Head of caudate nucleus (tissue), 42 donors: ENCODE data around the gene PELI1.
"Not testable (repeated sequence)": the region's sequence is repeated elsewhere in the genome, so short reads cannot be mapped to it uniquely, and the experiment has no call there.

Experiments
- DNase-seq, 42 donors: peaks; one replicate each; pipeline versions ENCODE4 v3.0.0 to v3.0.0-alpha.2; 2020 to 2021; ENCODE audit warnings: mixed read lengths in 7 of 42
- intact Hi-C: fragments of 100-400 bp; cut with DNase I; formaldehyde crosslinking; loops from one replicate; pipeline ENCODE4 v1.15.0; 2022

PELI1 gene

DNA sequence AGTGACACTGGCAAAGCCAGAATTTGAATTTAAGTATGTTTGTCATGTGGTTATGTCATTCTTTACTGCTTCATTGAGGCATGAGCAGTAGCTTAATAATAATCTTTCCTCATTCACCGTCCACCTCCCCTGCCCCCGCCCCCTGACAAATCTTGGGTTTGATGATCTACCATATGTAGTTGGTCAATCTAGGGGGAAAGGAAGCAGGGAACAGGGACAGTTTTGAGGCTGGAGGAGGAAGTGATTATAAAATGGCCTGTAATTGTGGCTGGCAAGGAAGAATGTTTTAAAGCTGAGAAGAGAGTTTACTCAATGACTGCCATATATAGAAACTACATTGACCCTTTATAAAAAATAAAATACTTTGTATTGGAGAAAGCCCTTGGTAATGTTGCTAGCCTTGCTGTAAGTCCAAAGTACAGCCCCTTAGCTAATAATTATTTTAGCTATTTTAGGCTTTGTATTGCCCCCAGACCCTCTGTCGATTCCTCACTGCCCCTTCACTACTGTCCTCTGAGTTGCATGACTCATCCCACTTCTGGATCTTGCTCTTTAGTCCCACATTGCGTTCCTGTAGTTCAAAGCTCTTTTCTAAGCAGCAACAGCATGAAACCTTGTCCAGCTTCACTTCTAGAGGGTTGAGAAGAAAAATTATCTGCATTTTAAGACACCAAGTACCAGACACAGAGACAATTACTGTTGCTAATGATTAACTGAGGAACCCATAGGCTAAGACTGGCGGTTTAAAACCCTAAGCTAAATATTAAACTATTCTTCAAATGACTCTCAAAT, 38.4 kb downstream of the PELI1 start:
- intact Hi-C loops, result no loop called here
- DNase-seq, result no peak

DNA sequence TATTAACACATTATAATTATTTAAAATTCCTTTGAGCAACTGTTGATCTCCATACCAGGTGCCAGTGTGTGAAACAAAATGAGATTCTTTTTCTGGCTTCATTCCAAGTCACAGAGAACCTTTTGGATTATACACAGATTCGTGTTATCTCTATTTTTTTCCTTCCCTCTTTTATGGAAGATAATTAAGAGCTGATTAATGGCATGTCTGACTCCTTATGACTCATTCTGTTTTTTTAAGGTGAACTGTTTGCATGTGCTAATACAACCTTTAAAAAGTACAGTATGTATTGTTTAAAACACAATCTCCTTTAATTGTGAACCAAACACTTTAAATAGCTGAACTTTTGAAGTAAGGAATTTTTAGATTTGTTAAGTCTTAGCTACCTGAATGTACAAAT, 39.3 kb downstream of the PELI1 start:
- intact Hi-C loops, result no loop called here
- no peak for DNase-seq

DNA sequence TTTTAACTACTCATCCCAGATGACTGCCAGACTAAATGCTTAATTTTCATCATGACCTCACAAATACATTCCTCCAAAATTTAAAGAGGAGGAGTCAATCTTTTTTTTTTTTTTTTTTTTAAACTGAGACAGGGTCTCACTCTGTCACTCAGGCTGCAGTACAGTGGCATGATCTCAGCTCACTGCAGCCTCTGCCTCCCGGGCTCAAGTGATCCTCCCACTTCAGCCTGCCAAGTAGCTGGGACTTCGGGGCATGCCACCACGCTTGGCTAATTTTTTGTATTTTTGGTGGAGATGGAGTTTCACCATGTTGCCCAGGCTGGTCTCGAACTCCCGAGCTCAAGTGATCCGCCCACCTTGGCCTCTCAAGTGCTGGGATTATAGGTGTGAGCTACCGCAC, 41.5 kb downstream of the PELI1 start:
- intact Hi-C loops, result not testable (repeated sequence)
- peak in 4 of 42 donors; percentile 16 to 51 (median 31) for DNase-seq

DNA sequence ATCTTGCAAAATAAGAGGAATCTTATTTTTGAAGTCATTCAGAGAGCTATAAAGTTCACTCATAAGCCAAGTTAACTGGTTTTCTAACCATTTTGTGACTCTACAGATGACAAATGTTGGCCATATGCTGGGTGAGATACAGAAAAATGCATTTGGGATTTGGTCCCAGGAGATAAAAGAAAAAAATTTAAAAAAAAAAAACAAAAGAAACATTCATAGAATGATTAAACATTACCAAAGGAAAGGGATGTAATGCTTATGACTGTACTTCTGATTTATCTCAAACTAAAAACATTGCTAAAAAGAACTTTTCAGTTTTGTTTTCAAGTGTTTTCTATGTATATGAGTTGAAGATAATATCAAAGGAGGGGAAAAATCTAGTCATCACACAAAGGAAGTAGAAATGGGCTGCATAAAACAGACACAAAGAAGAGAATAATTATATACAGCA, 43.1 kb downstream of the PELI1 start:
- intact Hi-C loops, result loop anchor here (2.0 kb wide), 1 partner anchor 32 kb away; no protein-coding TSS in a partner anchor
- DNase-seq, result no peak

DNA sequence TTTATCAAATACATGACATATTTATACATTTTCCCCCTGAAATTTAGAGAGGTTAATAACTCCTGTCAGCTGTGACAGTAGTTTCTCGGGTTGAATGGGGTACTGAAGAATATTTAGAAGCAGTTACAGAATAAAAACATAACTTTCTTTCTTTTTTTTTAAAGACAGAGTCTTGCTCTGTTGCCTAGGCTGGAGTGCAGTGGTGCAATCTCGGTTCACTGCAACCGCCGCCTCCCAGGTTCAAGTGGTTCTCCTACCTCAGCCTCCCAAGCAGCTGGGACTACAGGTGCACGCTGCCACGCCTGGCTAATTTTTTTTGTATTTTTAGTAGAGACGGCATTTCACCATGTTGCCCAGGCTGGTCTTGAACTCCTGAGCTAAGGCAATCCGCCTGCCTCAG, 43.6 kb downstream of the PELI1 start:
- intact Hi-C loops, result loop anchor here (2.0 kb wide), 1 partner anchor 32 kb away; no protein-coding TSS in a partner anchor
- not testable (repeated sequence) for DNase-seq

DNA sequence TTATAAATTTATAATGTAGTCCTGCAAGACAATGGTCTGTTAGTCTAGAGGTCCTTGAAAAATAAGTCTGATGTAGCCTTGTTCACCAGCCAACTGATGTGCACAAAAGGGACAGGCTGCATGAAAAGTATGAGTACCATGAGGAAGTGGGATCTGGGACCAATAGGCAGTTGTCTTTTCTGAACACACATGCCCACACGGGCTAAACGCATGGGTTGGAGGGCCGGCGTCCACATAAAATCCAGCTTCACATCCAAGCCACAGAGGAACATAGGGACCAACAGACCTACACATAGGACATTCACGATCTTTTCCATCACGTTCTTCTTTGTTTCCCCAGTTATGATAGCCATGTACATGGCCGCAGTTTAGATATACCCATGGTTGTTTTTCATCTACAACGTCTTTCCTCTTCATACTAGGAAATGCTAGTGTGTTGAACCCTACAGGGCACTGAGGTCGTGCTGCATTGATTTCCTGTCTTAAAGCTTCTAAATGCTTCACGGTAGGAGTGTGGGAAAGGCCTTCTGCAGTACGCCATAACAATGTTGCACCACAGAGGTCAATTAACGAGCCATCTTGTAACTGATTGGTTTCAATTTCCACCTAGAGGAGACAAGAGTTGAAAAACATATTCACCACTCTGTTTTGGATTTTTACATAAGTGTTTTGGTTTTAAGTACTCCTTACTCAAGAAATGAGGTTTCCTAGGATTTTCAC, 49.4 kb downstream of the PELI1 start:
- DNase-seq, result no peak
- intact Hi-C loops, result no loop called here

DNA sequence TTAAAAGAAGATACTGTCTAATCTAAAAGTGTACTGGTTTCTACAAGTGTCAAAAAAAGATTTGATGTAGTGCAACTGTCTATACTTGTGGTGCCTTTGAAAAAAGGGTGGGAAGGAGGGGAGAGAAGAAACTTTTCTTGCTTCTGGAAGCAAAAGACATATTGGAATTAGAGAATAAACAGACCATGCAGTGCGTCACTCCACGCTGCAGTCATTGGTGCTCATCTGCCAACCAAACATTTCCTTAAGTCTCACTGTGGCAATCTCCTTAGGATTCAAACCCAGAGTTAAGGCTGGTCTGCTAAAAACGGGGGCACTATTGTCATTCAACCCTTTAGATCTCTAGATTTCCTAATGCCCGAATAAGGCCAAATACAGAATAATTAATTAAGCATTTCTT, 50.9 kb downstream of the PELI1 start:
- intact Hi-C loops, result no loop called here
- DNase-seq, result no peak

DNA sequence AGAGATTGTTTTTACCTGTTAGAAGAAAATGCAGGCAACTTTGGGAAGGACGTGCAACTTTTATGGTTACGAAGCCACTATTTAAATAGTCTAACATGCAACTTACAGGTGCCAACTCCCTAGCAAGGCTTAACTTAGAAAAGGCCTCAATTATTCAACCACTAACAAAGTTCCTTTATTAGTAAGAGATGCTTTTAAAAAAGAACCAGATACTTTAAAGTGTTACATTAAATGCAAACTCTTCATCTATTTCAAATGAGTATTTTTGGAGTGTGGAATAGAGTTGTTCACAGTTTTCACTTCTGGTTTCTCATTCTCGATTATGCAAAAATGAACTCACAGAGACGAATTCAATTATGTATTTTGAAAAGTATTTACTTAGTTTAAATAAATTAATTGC, 51.7 kb downstream of the PELI1 start:
- no peak for DNase-seq
- intact Hi-C loops, result no loop called here

DNA sequence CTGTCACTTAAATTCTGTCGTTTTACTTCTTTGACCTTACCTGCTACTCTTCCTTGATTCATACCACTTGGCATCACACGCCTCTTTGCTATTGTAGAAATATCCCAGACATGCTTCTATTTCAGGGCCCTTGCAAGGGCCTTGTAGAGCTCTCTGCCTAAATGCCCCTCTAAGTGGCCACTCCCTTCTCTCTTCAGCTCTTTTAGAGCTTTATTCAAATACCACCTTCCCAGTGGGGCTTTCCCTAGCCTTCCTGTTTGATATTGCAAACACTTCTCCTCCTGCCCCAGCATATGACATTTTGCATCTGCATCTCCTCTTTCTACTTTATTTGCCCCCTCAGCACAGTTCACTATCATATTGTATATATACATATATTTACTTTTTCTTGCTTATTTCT, 54.0 kb downstream of the PELI1 start:
- intact Hi-C loops, result no loop called here
- DNase-seq, result no peak

DNA sequence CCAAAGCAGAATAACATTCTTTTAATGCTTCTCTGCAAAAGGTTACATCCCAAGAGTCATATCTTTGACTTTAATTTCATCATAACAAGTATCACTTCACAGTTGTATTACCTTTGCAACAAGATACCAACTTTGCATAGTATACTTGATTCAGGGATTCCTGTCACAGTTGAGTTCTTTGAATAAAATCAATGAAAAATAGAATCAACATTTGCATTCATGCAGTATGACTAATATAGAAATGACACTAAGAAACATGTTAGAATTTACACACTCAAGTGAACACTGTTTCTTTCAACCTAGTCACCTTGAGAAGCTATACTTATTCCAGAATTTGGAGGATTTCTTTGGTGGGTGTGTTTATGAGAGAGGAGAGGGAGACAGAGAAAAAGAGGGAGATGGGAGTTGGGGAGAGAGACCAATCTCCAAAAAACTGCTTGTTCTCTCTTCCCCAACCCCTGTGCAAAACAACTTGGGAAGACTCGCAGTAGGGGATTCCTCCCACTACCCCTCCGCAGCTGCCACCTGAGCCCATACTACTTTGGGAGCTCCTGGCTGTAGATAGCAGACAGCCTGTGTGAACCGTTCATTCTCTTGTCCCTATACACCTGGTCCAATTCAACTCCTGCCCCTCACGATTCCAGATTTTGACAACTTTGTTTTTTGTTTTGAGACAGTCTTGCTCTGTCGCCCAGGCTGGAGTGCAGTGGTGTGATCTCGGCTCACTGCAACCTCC, 57.7 kb downstream of the PELI1 start:
- intact Hi-C loops, result no loop called here
- no peak for DNase-seq

DNA sequence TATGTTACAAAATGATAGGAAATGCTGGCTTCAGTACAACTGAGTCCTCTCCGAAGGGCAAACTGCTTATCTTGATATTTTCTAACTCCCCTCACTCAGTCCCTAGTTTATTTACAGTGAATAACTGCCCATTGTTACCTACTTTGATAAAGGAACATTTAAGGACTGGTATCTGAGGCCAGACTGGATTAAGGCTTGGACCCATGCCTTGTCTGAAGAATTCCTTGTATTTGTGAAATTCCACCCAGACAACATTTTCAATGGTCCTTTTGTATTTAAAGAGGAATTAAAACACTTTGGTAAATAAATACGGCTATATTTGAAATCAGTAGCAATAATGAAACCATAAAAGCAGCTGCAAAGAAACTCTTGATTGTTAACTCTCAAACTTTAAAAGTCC, 58.3 kb downstream of the PELI1 start:
- intact Hi-C loops, result no loop called here
- no peak for DNase-seq

DNA sequence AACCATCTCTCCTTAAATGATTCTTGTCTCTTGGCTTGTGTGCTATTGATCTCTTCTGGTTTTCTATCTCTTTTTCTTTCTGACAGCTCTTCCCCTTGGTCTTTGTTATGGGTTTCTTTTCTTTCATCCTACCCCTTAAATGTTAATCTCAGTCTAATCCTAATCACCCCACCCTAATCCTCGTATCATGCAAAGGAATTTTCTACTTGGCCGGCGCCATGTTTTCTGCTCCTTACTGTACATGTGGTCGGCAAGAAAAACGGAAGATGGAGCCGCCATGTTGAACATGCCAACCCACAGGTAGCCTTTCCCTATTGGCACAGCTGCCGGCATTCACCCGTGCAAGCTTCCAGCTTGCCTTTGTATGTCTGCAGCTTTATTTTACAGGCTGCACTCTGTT, 63.2 kb downstream of the PELI1 start:
- intact Hi-C loops, result no loop called here
- DNase-seq, result no peak

DNA sequence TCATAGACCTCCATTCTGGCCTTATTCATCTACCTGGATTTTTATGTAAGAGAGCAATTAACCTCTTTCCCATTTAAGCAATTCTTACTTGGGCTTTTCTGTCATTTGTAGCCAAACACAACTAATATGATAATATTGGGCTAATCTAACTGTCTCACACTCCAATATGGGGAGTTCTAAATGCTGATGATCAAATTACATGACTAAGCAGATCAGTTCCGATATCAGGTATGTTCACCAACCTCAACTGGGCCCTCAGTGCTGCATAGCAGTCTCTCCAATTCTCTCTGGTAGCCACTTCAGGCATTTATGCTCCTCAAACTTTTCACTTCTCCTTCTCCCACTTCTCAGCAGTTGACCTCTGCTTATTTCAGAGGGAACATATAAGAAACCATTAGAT, 64.0 kb downstream of the PELI1 start:
- intact Hi-C loops, result no loop called here
- no peak for DNase-seq

DNA sequence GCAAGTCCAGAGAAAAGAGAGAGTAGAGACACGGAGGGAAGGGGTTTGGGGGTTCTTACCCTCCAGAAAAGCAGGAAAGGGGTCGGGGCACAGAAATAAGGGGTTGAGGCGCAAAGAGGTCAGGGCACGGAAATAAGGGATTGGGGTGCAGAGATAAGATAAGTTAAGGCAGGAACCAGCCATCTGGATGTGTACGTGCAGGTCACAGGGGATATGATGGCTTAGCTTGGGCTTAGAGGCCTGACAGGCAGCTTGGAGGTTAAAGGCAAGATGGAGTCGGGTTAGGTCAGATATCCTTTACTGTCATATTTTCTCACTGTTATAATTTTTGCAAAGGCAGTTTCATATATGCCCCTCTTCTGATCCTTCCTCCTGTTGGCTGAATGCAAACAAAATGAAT, 64.5 kb downstream of the PELI1 start:
- intact Hi-C loops, result not testable (repeated sequence)

DNA sequence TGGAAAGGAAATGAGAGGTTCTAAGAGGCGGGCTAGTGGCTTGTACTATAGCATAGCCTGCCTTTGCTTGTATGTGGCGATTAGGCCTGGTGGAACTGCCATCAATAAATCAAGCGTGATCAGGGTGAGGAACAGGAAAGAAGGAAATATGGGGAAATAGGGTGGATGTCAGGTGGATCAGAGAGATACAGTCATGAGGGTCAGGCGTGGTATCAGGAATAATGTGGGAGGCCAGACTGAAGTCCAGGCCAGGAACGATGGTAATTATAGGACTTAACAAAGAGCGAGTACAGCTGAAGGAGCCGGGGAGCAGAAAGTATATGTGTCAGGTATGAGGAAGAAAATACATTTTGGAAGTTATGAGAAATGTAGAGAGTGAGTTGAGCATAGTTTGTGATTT, 67.4 kb downstream of the PELI1 start:
- DNase-seq, intact Hi-C loops: not testable (repeated sequence)

More for the DNA sequence above, 64.5 kb downstream of the PELI1 start:
- not testable (repeated sequence) for DNase-seq

DNA sequence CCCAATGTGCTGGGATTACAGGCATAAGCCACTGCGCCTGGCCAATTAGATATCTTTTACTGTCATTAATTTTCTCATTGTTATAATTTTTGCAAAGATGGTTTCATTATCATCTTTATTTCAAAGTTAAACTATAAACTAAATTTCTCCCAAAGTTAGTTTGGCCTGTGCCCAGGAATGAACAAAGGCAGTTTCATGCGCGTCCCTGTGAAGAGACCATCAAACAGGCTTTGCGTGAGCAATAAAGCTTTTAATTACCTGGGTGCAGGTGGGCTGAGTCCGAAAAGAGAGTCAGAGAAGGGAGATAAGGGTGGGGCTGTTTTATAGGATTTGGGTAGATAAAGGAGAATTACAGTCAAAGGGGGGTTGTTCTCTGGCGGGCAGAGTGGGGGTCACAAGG, 69.6 kb downstream of the PELI1 start:
- DNase-seq, intact Hi-C loops: not testable (repeated sequence)

DNA sequence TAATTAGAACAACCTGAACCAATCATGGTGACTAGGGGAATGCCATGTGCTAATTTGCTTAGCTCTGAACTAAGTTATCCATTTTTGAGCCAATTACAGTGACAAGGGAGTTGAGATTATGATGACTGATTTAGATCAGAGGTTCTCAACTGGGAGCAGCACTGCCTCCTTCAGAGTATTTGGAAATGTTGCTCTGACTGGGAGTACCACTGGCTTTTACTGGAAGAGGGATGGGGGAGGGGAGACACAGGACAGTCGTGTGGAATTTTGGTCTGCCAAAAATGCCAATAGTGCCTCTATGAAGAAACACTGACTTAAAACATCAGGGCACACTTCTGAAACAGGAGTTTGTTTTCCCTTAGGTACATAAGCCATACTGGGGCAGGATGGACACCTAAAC, 76.9 kb downstream of the PELI1 start:
- DNase-seq, result no peak
- intact Hi-C loops, result no loop called here

DNA sequence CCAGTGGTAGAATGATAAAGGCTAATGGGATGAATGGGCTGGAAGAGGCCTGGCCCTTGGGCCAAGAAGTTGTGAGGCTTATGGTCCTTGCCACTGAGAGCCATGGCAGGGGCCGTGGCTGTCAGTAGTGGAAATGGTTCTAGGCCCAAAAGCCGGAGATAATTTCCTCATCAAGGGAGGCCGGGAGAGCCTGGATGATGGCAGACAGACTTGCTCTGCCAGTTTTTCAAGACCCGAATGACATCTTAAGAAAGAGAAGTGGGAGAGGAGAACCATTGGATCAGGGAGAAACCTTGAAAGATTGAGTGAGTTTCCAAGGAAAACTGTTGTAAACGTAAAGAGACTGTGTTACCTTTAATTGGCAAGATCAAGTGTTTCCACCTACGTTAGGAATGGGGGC, 78.7 kb downstream of the PELI1 start:
- intact Hi-C loops, result no loop called here
- no peak for DNase-seq

DNA sequence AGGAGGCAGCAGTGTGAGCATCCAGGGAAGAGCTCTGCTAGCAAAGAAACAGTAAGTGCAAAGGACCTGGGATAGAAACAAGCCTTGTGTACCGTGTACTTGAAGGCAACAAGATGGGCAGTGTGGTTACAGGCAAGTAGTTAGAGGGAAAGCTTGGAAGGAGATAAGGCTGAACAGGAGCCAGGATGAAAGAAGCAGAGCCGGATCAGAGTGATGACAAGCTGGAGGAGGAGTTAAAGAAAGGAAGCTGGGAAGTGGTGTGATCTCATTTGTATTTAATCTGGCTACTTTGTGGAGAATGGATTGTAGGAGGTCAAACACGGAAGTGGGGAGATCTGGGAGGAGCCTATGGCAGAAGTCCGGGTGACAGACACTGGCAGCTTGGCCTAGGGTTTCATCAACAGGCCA, 80.3 kb downstream of the PELI1 start:
- peak in 11 of 42 donors; percentile 7 to 58 (median 20) for DNase-seq
- intact Hi-C loops, result no loop called here

DNA sequence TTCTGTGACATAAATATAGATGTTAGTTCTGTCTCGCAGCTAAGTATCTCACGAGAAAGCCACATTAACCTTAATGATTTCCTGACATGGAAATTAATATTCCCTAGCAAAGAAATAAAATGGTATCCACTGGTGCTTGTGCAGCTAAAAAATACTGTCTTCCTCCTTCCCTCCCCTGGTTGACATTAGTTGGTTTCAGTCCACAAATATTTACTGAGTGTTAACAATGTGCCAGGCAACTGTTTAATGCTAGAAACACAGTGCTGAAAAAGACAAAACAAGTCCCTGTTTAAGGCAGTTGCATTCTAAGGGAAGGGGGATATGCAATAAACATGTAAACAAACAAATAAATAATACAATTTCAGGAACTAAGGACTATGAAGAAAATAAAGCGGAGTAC, 80.8 kb downstream of the PELI1 start:
- intact Hi-C loops, result no loop called here
- DNase-seq, result no peak
